GM11168 (cell line): ENCODE data around the gene PPM1K.

Experiments used
- in situ Hi-C: fragments of 300-500 bp; cut with MboI; formaldehyde crosslinking; loops from one replicate; pipeline ENCODE4 v1.12.0; 2022; ENCODE audit warnings: low sequenced_read_pairs; ENCODE audit not compliant: unreplicated experiment

The PPM1K gene

GRCh38 chr4:88277711-88278225 is 6.6 kb downstream of the PPM1K start:
- in situ Hi-C loops: no loop called here

GRCh38 chr4:88276952-88277710 is 7.2 kb downstream of the PPM1K start:
- in situ Hi-C loops: no loop called here

GRCh38 chr4:88275949-88276515 is 8.3 kb downstream of the PPM1K start:
- in situ Hi-C loops: no loop called here

- in situ Hi-C loops: no loop called here
These were observed 8.8 kb downstream of the PPM1K start for GRCh38 chr4:88275516-88275915.

- in situ Hi-C loops: no loop called here
These were observed 15.4 kb downstream of the PPM1K start for GRCh38 chr4:88268913-88269312.

- in situ Hi-C loops: no loop called here
These were observed 20.0 kb downstream of the PPM1K start for GRCh38 chr4:88264336-88264735.

GRCh38 chr4:88257726-88258125 is 26.6 kb downstream of the PPM1K start:
- in situ Hi-C loops: no loop called here

GRCh38 chr4:88255111-88255510 is 29.2 kb downstream of the PPM1K start:
- in situ Hi-C loops: no loop called here

GRCh38 chr4:88251924-88252323 is 32.4 kb downstream of the PPM1K start:
- in situ Hi-C loops: no loop called here

- in situ Hi-C loops: no loop called here
These were observed 37.2 kb downstream of the PPM1K start for GRCh38 chr4:88247148-88247547.

- in situ Hi-C loops: no loop called here
These were observed 37.8 kb downstream of the PPM1K start for GRCh38 chr4:88246600-88246999.

- in situ Hi-C loops: no loop called here
These were observed 39.4 kb downstream of the PPM1K start for GRCh38 chr4:88244816-88245579.

- in situ Hi-C loops: no loop called here
These were observed 40.3 kb downstream of the PPM1K start for GRCh38 chr4:88244056-88244455.

- in situ Hi-C loops: no loop called here
These were observed 42.2 kb downstream of the PPM1K start for GRCh38 chr4:88242144-88242543.

GRCh38 chr4:88240297-88240714 is 44.1 kb downstream of the PPM1K start:
- in situ Hi-C loops: no loop called here

GRCh38 chr4:88230969-88231771 is 53.2 kb downstream of the PPM1K start:
- in situ Hi-C loops: no loop called here

- in situ Hi-C loops: no loop called here
These were observed 53.9 kb downstream of the PPM1K start for GRCh38 chr4:88230461-88230891.

GRCh38 chr4:88227734-88228133 is 56.6 kb downstream of the PPM1K start:
- in situ Hi-C loops: no loop called here

- in situ Hi-C loops: no loop called here
These were observed 58.2 kb downstream of the PPM1K start for GRCh38 chr4:88226143-88226542.
